Measurements from ENCODE around the gene ZNF362.
A peak's percentile ranks its signal among the peaks of the same experiment; 100 is the strongest.

The ZNF362 gene

DNA sequence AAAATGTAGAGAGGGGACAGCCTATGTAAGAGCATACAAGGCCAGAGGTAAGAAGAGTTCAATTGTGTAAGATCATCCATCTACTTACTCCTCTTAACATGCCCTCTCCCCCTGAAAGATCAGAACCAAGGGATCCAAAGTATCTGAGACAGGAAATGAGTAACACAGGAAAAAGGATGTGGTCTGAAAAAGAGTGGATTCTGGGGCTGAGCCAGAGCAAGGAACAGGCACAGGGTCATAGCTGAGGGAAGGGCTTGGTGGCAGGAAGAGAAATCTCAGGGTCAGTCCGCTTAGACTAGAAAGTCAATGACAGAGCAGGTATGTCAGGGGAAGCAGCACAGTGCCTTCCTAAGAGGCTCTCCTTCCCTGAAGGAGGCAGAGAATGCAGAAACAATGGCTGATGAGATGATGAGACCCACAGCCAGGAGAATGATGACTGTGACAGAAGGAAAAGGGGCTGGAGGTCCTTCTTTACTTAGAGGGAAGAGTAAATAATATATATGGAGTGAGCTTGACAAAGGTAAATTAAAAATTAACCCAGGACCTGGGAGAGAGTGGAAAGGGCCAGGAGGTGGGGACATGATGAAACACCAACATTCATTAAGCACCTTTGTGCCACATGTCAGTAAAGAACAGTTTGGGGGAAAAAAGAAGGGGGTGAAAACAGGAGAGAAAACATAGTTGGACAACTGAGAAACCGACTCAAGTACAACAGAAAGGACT lies 90.8 kb downstream of the ZNF362 start:
- no peak for DNase-seq (ENCODE audit: low read depth)

DNA sequence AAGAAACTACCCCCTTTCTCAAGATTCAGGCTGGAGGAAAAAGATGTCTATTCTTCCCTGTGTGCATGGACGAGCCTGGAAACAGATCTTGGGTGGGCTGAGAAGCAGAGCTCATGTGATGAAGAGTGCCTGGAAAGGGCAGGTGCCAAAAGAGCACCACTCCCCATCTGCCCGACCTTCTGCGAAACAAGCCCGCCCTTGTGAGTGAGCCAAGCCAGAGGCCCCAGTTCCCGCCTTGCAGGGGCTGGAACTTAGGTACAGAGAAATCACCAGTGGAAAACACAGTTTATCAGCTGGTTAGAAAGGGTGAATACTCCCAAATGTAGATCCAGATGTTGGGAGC lies 91.3 kb downstream of the ZNF362 start:
- DNase-seq (ENCODE audit: low read depth), result no peak

DNA sequence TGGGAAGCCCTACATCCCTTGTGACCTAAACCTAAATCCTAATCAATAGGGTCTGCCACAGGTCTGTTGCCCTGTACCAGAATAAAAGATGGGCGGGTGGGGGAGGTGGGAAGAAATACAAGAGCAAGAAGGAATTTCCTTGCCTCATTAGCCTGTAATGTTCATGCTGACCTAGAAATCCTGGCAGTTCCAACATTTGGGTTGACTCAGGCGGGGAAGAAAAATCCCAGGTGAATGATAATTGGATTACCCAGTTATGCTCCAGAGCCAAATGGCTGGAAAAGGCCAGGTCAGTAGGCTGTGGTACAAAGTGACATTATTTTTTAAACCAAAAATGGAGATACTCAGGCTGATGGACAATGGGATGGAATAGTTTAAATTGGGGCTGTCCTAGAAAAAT lies 91.9 kb downstream of the ZNF362 start:
- DNase-seq (ENCODE audit: low read depth), result no peak

DNA sequence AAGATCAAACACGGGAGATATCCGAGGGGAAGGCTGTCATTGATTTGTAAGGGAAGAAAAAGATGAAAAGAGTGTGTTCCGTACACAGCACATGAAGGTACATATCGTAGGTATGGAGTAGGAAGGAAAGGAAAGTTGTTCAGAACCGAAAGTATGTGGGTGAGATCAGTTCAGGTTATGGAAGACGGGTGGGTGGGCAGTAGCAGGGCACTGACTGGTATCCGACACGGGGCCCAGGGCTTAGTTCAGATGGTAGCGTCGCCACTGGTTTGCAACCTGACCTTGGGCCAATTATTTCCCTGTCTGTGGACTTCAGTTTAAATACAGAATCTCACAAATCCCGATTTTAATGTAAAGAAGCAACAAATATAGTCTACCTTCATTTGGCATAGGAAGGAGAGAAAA lies 92.4 kb downstream of the ZNF362 start:
- no peak for DNase-seq (ENCODE audit: low read depth)

DNA sequence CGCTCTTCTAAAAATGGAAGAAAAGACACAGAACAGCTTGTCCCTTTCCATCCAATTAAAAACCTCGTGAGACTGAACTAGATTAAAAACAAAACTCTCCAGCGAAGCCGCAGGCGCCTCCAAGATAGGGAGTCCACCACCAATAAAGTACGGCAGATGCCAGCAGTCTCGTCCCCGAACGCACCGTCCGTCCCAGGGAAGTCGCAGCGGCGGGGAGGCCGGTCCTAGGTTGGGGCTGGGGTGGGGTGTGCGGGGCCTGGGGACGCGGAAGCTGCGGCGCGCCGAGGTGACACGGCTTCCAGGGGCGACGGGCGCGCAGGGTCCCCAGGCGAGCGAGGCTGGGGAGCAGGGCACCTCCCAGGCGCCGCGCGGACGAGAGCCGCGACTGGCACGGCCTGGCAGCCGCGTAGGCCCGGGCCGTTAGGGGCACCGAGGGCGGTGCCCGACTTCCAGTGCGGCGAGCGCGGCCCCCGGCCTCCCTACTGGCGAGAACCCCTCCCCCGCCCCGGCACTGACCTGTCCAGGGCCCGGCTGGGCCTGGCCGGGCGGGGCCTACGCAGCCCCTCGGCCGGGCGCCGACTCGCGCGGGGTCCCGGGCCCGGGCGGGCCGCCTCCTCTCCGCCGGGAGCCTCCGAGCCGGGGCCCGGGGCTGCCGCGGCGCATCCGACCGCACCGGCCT lies 92.9 kb downstream of the ZNF362 start:
- peak; percentile 27 for DNase-seq (ENCODE audit: low read depth)

DNA sequence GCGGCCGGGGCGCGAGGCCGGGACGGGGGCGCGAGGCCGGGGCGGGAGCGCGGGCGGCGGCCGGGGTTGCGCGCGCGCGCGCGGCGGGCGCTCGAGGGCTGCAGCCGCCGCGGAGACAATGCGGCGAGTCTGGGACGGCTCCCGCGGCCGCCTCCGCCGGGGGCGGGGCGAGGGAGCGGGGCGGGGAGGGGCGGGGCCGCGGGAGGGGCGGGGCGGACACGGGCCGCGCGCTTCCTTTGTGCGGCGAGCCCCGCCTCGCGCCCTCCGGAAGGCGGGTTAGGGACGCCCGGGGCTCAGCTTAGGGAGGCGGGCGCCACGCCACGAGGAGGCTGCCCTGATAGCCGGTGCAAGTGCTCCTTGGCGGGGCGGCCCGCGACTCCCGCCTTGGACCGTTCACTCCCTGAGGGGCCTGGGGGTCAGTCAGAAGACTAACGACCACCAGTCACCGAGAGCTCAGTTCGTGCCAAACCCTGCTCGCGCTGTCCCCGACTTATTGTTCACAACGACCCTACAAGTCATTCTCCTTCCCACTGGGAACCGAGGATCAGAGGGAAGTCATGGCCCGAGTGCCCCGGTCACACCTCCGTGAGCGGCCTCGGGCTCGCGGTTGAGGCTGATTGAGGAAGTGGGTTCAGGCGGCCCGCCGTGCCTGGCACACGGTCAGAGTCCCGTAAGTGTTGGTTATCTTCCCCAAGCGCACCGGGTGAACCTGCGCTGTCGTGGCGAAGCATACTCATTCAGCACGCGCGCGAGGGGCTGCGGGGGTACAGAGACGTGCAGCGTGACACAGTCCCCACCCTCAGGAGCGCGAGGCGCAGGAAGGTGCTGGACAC lies 93.7 kb downstream of the ZNF362 start:
- DNase-seq (ENCODE audit: low read depth), result peak; percentile 62
